Measurements from ENCODE around the gene PARD6B.
A peak's percentile ranks its signal among the peaks of the same experiment; 100 is the strongest.
"Not testable (repeated sequence)": the region's sequence is repeated elsewhere in the genome, so short reads cannot be mapped to it uniquely, and the experiment has no call there.

PARD6B gene

DNA sequence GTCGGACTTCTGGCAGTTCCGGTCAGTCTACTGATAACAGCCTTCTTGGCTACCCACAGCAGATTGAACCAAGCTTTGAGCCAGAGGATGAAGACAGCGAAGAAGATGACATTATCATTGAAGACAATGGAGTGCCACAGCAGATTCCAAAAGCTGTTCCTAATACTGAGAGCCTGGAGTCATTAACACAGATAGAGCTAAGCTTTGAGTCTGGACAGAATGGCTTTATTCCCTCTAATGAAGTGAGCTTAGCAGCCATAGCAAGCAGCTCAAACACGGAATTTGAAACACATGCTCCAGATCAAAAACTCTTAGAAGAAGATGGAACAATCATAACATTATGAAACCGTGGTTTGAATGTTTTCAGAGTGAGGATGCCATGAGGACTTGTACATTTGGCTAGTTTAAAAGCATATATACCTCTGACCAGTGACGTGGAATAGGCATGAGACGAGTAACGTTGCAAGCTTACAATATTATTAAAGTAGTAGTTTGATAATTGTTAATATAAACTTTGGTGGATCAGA, 18.8 kb downstream of the PARD6B start:
- DNase-seq, result no peak

DNA sequence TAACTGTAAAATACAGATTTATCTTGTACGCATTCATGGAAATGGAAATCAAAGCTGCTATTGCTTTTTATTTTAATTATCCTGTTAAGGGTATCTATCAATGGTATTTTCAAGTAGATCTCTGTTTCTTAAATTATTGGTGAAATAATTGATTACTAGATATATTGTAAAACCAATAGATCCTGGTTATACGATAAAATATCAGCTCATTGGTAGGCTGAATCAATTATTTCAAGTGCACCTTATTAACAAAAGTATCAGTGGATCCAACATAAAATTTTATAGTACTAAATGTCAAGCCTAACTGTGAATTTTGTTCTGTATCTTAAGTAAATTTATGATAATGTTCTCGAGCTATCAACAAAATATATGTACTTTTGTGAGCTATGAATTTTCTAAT, 21.8 kb downstream of the PARD6B start:
- DNase-seq, result no peak

DNA sequence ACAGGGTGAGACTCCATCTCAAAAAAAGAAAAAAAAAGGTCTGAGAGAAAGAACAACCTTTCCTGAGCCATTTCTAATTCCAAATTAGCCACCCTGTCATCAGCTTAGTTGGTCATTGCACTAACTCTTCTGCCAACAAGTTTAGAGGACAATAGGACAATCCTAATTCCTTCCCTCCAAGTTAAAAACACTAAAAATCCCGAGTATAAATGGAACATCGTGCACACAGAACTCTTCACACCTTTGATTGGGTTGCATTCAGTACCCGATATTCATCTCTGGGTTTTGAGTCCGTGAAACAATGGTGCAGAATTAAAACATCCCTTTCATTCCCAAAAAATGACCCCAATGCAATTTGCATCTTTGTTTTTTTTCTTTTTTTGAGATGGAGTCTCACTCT, 23.0 kb downstream of the PARD6B start:
- no peak for DNase-seq

DNA sequence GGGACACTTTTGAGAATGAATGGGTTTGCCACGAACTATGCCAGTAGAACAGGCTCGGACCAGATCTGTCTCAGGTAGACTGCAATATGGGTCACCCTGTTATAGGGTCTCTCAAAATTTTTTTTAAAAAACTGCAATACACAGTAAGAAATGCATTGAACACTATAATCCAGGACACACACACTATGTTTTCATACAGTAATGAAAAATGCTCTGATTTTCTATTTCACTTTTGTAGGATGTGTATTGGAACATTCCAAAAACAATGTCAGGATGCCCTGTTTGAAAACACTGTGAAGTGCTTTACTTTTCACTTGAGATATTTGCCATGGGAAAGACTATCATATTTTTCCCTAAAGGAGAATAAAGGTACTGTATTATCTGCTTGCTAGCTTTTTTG, 25.1 kb downstream of the PARD6B start:
- no peak for DNase-seq

DNA sequence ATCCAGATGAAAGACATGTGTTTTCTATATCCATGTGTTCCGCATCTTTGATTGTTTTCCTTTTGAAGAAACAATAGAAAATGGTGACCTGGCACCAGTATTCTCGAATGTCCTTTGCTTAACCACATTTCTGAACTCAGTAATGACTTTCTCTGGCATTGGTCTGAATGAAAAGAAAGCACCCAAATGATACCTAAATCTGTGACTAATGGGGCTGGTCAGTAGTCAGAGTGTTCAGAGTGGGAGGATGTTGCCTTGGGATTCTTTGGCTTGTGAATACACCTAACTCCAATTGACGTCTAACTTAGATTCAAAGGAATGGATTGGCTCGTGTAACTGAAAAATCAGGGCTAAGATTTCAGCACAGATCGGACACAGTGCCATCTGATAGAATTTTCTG, 27.1 kb downstream of the PARD6B start:
- DNase-seq, result no peak

DNA sequence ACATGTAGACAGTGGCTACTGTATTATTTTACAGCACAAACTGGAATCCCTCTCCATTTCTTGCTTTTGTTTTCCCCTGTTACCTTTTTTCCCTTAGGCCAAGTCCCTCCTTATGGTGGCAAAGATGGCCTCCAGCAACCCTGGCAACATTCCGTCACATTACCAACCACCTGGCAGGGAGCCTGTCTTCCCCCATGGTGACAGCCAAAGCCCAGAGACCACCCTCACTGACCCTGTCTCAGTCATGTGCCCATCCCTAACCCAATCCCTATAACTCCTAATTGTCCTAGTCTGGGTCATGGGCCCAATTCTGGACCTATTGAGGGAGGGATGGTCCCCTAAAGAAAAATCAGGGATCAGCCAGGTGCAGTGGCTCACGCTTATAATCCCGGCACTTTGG, 27.6 kb downstream of the PARD6B start:
- DNase-seq, result no peak

DNA sequence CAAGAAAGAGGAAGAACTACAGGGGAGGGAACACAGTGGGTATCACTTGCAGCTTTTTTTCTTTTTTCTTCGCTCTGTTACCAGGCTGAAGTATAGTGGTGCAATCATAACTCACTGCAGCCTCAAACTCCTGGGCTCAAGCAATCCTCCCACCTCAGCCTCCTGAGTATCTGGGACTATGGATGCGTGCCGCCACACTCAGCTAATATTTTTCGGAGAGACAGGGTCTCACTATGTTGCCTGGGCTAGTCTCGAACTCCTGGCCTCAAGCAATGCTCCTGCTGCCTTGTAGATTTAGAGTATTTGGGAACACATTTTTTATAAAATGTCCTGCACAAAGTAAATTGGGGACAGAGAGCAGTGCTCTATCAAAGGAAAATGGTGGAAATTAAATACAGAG, 28.3 kb downstream of the PARD6B start:
- peak; percentile 85 for DNase-seq

DNA sequence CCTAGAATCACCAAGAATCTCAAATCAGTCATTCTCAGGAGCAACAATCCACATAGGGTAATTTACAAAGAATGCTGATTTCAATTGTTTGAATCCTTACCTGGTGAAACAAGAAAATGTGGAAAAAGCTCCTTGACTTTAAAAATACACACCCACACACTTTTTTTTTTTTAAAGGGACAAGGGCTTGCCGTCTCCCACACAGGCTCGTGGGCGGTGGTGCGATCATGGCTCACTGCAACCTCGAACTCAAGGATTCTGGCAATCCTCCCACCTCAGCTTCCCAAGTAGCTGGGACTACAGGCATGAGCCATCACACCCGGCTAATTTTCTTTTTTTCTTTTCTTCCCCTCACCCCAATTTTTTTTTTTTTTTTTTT, 30.7 kb downstream of the PARD6B start:
- no peak for DNase-seq

DNA sequence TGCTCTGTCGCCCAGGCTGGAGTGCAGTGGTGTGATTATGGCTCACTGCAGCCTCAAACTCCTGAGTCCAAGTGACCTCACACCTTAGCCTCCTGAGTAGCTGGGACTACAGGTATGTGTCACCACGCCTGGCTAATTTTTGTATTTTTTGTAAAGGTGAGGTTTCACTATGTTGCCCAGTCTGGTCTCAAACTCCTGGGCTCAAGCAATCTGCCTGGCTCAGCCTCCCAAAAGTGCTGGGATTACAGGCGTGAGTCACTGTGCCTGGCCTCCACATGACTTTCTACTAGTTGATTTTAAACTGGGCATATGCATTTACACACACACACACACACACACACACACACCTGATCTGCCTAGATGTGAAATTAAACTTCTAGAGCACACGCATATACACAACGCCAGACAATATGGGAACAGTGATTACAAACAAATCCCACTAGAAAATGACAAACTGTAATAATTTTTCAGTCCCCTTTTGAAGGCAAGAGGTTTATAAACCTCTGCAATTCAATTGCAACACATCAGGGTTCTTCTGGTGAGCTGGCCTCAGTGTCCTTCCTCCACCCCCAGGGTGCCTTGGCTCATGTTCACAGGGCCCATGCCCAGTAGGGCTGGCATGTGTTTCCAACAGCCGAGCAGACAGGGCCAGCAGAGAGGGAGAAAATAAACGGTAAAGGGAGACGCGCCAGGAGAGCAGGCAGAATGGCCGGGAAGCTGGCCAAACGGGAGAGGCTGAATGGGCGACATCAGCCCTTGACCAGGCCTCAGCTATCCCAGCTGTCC, 31.2 kb downstream of the PARD6B start:
- DNase-seq, result no peak

DNA sequence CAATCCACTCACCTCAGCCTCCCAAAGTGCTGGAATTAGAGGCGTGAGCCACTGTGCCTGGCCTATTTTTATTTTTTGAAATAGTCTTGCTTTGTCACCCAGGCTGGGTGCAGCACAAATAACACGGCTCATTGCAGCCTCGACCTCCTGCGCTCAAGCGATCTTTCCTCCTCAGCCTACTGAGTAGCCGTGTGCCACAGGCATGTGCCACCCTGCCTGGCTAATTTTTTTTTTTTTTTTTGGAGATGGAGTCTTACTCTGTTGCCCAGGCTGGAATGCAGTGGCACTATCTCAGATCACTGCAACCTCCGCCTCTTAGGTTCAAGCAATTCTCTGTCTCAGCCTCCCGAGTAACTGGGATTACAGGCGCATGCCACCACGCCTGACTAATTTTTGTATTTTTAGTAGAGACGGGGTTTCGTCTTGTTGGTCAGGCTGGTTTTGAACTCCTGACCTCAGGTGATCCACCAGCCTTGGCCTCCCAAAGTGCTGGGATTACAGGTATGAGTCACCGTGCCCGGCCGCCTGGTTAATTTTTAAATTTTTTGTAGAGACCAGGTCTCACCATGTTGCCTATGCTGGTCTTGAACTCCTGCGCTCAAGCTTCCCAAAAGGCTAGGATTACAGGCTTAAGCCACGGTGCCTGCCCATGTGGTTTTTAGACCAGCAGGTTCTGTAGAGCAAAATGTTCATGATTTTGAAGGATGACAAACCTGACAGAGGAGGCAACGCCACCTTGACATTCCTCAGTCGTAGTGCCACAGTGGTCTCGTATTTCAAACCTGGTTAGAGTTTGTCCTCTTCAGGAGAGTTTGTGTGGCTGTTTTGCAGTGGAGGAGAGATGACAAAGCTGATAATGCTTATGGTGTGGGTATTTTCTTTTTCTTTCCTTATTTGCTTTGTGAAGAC, 32.4 kb downstream of the PARD6B start:
- not testable (repeated sequence) for DNase-seq

DNA sequence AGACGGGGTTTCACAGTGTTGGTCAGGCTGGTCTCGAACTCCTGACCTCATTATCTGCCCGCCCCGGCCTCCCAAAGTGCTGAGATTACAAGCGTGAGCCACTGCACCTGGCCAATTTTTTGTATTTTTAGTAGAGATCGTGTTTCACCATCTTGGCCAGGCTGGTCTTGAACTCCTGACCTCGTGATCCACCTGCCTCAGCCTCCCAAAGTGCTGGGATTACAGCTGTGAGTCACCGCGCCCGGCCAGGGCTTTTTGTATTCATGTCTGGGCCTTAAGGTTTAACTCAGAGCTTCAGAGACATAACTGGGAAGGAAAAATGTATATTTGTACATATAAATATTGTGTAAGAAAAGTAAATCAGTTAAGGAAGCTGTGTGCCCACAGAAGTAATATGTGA, 33.9 kb downstream of the PARD6B start:
- peak; percentile 27 for DNase-seq

DNA sequence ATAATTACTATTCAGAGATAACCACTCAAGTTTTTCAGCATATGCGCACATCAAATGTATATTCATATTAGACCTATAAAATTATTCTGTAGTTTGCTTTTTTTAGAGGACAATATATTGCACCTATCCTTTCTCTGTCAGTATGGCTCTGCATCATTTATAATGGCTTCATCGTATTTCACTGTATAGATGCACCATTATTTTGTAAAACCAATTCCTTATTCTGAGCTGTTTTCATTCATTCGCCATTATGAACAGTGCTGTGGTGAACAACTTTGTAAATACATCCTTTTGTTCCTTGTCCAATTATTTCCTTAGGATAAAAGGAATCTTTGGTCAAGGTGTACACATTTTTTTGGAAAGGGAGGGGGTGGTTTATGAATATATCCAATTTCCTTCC, 34.3 kb downstream of the PARD6B start:
- DNase-seq, result no peak

DNA sequence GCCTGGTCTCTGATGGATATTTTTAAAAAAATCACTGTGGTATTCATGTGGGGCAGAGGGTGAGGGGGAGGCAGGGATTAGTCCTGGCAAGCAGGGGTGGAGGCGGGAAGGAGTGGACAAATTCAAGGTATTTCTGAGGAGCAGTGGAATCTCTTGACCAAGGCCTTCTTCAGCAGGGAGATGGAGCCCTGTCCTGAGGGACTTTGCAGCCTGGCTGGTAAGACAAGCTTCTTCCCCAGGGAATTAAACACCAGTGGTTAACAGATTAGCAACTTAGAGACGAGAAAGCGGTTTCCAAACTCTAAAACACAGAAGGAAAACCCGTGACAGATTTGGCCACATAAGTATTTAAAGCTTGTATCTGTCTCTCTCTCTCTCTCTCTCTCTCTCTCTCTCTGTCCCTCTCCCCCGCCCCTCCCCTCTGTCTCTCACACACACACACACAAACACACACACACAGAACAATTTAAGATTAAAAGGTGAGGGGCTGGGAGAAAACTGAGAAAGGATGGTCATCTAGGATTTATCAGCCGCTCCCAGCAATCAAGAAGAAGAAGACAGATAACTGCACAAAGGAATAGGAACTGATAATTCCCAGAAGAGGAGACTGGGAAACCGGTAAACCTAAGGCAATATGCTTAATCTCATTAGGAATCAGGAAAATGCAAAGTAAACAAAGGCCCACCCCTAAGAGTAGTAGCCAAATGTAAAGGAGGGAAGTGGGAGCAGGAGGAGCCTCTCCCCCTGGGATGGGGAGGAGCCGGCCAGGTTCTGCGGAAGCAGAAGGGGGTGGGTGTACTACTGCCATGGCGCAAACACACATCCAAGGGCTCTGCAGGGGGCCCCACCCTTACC, 35.8 kb downstream of the PARD6B start:
- peak; percentile 58 for DNase-seq

DNA sequence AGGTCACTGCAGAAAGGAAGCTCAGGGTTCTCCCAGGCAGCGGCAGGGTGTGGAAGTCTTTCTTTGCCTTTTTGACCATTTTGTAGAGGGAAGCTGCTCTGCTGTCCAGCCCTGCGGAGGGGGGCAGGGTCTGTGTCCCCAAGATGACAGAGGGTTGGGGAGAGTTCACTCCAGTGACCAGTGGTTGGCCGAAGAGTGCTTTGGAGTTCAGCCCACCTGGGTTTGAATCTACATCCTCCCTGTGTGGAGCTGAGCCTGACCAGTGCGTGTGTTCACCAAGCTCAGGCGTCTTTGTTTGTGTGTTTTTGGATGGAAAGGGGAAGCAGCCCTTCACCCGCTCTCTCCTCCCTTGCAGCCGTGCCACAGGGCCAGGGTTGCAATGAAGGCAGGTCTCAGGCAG, 37.6 kb downstream of the PARD6B start:
- DNase-seq, result not testable (repeated sequence)

DNA sequence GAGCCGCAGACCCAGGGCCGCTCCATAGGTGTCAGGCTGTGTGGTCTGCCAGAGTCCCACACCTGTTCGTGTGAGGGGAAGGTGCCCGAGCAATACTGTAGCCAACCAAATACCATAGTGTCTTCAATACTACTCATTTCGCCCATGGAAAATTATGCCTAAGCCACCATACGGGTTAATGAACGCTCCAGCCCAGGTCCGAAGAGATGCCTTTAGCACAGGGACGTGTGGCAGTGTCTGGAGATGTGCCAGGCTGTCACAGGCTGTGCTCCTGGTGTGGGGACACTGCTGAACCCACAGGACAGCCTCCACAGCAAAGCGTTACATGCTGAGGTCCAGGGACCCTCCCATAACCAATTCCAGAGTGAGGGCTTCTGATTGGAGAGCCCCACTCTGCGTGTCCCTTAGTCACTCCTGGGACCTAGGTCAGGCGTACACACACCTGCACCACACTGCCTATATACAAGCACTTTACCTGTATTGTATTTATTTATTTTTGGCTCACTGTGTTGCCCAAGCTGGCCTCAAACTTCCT, 38.2 kb downstream of the PARD6B start:
- not testable (repeated sequence) for DNase-seq

DNA sequence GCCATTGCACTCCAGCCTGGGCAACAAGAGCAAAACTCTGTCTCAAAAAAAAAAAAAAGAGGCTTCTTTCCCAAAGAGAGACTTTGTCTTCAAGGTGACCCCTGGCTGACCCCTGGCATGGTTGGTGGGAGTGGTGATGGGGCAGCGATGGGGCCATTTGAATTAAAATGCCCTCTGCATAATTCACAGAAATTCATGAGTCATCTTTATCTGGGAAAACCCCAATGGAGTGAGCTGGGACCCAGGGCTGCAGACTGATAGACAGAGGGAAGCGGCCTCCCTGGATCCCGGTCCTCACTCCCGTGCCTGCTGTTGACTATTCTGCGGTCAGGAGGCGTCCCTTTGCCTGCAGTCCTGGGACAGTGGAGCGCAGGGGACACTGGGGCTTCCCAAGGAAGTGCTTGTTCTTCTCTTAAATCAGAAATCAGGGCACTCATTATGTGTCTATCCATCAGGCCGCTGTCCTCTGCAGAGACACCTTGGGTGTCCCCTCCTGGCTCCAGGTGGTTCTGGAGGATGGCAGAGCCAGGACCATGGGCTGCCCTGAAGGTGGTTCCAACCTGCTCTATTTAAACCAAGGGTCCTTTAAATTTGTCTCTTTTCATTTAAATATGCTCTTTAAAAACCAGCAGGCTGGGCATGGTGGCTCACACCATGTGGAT, 40.2 kb downstream of the PARD6B start:
- DNase-seq, result not testable (repeated sequence)

DNA sequence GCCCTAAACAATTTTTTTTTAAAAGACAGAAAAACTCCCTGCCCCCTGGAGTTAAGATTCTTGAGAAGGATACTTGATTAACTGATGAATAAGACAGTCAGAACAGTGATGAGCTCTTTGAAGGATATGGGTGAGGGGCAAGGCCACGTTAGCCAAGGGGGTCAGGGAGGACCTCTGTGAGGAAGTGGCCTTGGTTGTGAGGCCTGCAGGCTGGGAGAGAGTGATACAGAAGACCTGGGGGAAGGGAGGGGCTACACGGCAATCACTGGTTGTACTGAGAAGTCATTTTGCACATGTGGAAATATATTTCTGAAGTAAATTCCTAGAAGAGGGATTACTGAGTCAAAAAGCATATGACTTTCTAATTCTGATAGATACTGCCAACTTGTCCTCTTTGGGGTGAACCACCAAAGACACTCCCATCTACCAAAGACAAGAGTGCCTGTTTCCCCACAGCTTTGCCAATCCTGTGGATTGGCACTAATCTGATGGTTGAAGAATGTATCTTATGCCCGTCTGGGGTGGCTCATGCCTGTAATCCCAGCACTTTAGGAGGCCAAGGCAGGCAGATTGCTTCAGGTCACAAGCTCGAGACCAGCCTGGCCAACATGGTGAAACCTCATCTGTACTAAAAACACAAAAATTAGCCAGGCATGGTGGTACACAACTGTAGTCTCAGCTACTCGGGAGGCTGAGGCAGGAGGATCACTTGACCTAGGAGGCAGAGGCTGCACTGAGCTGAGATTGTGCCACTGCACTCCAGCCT, 41.2 kb downstream of the PARD6B start:
- DNase-seq, result no peak

DNA sequence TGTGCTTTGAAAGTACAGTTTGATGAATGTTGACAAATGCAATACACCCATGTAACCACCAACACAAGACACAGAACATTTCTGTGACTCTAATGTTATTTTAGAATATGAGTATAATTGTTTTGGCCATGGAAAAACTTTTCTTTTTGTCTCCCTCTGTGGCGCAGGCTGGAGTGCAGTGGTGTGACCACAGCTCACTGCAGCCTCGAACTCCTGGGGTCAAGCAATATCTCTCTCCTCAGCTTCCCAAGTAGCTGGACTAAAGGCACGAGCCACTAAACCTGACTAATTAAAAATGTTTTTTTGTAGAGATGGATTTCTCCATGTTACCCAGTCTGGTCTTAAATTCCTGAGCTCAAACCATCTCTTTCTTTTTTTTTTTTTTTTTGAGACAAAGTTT, 43.1 kb downstream of the PARD6B start:
- no peak for DNase-seq

DNA sequence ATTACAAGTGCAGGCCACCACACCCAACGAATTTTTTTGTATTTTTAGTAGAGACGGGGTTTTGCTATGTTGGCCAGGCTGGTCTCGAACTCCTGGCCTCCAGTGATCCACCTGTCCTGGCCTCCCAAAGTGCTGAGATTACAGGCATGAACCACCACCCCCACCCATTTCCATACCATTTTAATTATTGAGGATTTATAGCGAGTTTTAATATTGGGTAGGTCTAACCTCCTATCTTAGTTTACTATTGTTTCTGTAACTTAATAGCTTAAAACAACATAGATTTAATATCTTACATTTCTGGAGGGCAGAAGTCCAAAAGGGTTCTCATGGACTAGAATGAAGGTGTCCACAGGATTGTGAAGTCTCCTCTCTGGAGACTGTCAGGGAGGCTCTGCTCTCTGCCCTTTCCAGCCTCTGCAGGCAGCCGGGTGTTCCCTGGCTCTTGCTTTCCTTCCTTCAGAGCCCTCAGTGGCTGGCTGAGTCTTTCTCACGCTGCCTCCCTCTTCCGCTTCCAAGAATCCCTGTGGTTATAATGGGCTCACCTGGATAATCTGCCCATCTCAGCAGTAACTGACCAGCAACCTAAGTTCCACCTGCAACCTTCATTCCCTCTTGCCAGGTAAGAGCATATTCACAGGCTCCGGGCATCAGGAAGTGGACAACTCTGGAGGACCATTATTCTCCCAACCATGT, 44.9 kb downstream of the PARD6B start:
- DNase-seq, result no peak

DNA sequence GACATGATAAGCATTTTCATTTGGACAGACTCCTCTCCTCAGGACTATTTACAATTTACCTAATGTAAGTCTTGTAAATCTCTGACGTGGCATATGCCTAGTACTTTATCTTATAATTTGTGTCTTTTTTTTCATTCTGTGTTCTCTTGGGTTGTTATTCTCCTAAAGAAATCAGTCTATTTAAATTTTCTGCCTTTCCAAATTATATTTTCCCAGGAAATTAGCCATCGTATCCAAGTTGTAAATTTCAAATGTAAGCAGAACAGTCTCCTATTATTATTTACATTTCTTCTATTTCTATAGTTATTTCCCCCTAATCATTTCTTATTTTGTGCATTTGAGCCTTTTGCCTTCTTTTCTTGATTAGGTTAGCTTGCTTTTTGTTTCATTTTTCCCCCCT, 46.0 kb downstream of the PARD6B start:
- DNase-seq, result no peak

DNA sequence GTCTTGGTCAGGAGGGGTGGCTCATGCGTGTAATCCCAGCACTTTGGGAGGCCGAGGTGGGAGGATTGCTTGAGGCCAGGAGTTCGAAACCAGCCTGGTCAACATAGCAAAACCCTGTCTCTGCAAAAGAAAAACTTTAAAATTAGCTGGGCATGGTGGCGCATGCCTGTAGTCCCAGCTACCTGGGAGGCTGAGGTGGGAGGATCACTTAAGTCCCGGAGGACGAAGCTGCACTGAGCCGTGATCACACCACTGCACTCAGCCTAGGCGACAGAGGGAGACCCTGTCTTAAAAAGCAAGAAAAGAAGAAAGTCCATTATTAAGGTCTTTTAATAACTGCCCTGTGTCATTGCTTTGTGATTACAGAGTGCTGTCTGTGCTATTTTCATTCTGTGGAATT, 47.6 kb downstream of the PARD6B start:
- DNase-seq, result not testable (repeated sequence)
